GM23338 (cell line): ENCODE data around the gene SIMC1. TPM values are rescaled to one million over a fixed set of nuclear protein-coding genes. Genes with fewer than 3 reads are reported as not detected.
"Not testable (repeated sequence)": the region's sequence is repeated elsewhere in the genome, so short reads cannot be mapped to it uniquely, and the experiment has no call there.

Experiments used
- ATAC-seq: fragments of 200-7000 bp; cut with Tn5 transposase; 3 replicates; pipeline ENCODE4 v1.9.1; 2020
- DNase-seq: peaks from one replicate; pipeline ENCODE4 v3.0.0-alpha.2; 2015; ENCODE audit warnings: low spot score
- H2AFZ ChIP-seq: fragments of 200-600 bp; sonication (generic); 2 replicates; pipeline ENCODE4 v1.8.0; 2016; ENCODE audit warnings: antibody characterized with exemption, mild to moderate bottlenecking, moderate library complexity
- H3F3A ChIP-seq: fragments of 200-600 bp; sonication (generic); replicated peaks from 2 replicates; pipeline ENCODE4 v1.8.0; 2017; ENCODE audit warnings: antibody characterized with exemption, mixed run types, low read depth
- H3K27ac ChIP-seq: fragments of 200-600 bp; sonication (generic); 2 replicates; pipeline ENCODE4 v1.6.1; 2016; ENCODE audit warnings: low read depth
- H3K27me3 ChIP-seq: fragments of 200-600 bp; sonication (generic); 2 replicates; pipeline ENCODE4 v1.8.0; 2016; ENCODE audit warnings: mild to moderate bottlenecking, mixed run types, moderate library complexity; ENCODE audit not compliant: insufficient read depth
- H3K36me3 ChIP-seq: fragments of 200-600 bp; sonication (generic); 2 replicates; pipeline ENCODE4 v1.8.0; 2016; ENCODE audit warnings: mild to moderate bottlenecking; ENCODE audit not compliant: insufficient read depth
- H3K4me1 ChIP-seq: fragments of 200-600 bp; sonication (generic); 2 replicates; pipeline ENCODE4 v1.8.0; 2016; ENCODE audit warnings: mild to moderate bottlenecking, moderate library complexity; ENCODE audit not compliant: insufficient read depth
- H3K4me2 ChIP-seq: fragments of 200-600 bp; sonication (generic); 2 replicates; pipeline ENCODE4 v1.7.1; 2017; ENCODE audit warnings: mixed run types
- H3K4me3 ChIP-seq: fragments of 200-600 bp; sonication (generic); 2 replicates; pipeline ENCODE4 v1.6.1; 2016; ENCODE audit warnings: mixed run types
- H3K79me2 ChIP-seq: fragments of 200-600 bp; sonication (generic); replicated peaks from 2 replicates; pipeline ENCODE4 v1.8.0; 2017; ENCODE audit warnings: mild to moderate bottlenecking; ENCODE audit not compliant: insufficient read depth
- H3K9me2 ChIP-seq: fragments of 200-600 bp; sonication (generic); 2 replicates; pipeline ENCODE4 v1.8.0; 2017; ENCODE audit not compliant: insufficient read depth
- H4K20me1 ChIP-seq: fragments of 200-600 bp; sonication (generic); replicated peaks from 2 replicates; pipeline ENCODE4 v1.8.0; 2017; ENCODE audit warnings: mild to moderate bottlenecking; ENCODE audit not compliant: insufficient read depth
- H3K27ac Mint-ChIP-seq: 2 replicates; pipeline ENCODE4 v1.8.0; 2020; ENCODE audit warnings: inconsistent platforms, mild to moderate bottlenecking, moderate library complexity, mixed read lengths
- H3K27me3 Mint-ChIP-seq: 3 replicates; pipeline ENCODE4 v1.8.0; 2022; ENCODE audit warnings: low read depth, mild to moderate bottlenecking, moderate library complexity, mixed read lengths, inconsistent platforms; ENCODE audit not compliant: insufficient read depth, poor library complexity
- H3K36me3 Mint-ChIP-seq: 3 replicates; pipeline ENCODE4 v1.8.0; 2021; ENCODE audit warnings: low read depth, mild to moderate bottlenecking, inconsistent platforms, moderate library complexity, mixed read lengths
- H3K4me1 Mint-ChIP-seq: 3 replicates; pipeline ENCODE4 v1.8.0; 2020; ENCODE audit warnings: mild to moderate bottlenecking, inconsistent platforms, mixed read lengths
- H3K4me3 Mint-ChIP-seq: 3 replicates; pipeline ENCODE4 v1.8.0; 2021; ENCODE audit warnings: moderate library complexity, mild to moderate bottlenecking, inconsistent platforms, mixed read lengths
- H3K9me3 Mint-ChIP-seq: 3 replicates; pipeline ENCODE4 v1.8.0; 2020; ENCODE audit warnings: moderate library complexity, mild to moderate bottlenecking, inconsistent platforms, mixed read lengths
- polyA plus RNA-seq: library from polyadenylated mRNA; unstranded; fragments of >200 nt; fragmentation: Nextera tagmentation; extraction: Ambion mirVana; gene quantifications from 2 replicates; pipeline ENCODE4 v1.2.1, GENCODE V29; 2016
- total RNA-seq: library from RNA; depleted of rRNA; stranded (reverse); fragments of >200 nt; shearing (Covaris generic); gene quantifications from 2 replicates; pipeline ENCODE4 v1.2.3, GENCODE V29; 2014

The SIMC1 gene
- total and polyA plus RNA-seq, 2 experiments from 2014 or later: 9.4 to 14.6 TPM

DNA sequence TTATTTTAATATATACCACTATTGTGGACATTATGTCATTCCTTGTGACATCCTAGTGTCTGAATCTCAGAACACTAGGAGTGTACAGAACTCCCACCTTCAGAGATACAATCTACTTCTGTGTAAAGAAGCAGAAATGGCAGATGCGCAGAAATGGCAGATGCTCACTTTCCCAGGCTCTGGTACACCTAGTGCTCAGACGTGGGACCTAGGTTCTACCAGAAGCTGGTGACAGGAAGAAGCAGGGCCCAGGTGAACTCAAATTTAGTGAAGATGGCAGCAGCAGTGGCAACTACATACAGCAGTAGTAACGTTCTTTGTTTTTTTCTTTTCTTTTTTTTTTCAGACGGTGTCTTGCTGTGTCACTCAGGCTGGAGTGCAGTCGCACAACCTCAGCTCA is 22.5 kb downstream of the SIMC1 start:
- not testable (repeated sequence) for H3K4me3 Mint-ChIP-seq, H3K4me1 Mint-ChIP-seq, H3K79me2 ChIP-seq, H2AFZ ChIP-seq, H3K27ac ChIP-seq, H4K20me1 ChIP-seq, H3F3A ChIP-seq, ATAC-seq, DNase-seq, H3K36me3 ChIP-seq, H3K27ac Mint-ChIP-seq, H3K27me3 Mint-ChIP-seq, H3K4me3 ChIP-seq, H3K4me2 ChIP-seq, H3K9me2 ChIP-seq, H3K27me3 ChIP-seq, H3K4me1 ChIP-seq
- Mint-ChIP-seq H3K36me3 (peaks cover 27% of the 10 kb centered on the region), H3K9me3 (peaks cover 21% of the 10 kb centered on the region; the same call in 2 of the 3 replicates)

DNA sequence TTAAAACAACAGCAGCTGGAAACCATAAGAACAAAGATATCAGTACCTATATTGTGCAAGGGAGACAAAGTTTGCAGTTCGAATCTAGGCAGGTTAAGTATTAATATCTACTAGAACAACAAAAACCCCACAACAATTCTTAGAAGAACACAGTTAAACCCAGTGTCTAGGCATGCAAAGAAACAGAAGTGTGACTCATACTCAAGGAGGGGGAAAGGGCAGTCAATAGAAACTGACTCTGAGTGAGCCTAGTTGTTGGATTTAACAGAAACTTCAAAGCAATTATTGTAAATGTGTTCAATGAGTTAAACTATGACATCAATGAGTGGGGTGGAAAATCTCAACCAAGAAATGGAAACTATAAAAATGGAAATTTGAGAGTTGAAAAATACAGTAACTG is 28.2 kb downstream of the SIMC1 start:
- H3K4me3 ChIP-seq, H3K4me1 Mint-ChIP-seq, H2AFZ ChIP-seq, ATAC-seq, H3K27ac Mint-ChIP-seq, DNase-seq, H3F3A ChIP-seq, H3K9me2 ChIP-seq, H4K20me1 ChIP-seq, H3K4me3 Mint-ChIP-seq, H3K36me3 ChIP-seq, H3K27me3 Mint-ChIP-seq, H3K4me2 ChIP-seq, H3K4me1 ChIP-seq, H3K27ac ChIP-seq, H3K27me3 ChIP-seq, H3K79me2 ChIP-seq: not testable (repeated sequence)
- H3K9me3 Mint-ChIP-seq: peaks cover 21% of the 10 kb centered on the region; the same call in 2 of the 3 replicates
- peaks cover 41% of the 10 kb centered on the region for H3K36me3 Mint-ChIP-seq

DNA sequence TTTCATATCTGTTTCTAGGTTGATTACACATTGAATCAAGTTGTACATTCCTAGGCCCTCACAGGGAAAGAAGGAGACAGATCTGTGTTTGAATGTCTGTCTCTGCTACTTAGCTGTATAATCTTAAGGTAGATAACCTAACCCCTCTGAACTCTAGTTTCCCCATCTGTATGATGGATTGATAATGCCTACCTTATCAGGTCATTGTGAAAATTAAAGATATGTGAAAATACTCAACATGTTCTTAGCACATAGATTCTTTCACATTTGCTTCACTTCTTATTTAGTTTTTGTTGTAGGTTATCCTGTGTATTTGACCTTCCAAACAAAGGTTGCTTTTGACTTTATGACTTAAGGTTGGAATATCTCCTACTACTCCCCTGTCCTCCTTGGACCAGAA is 50.8 kb downstream of the SIMC1 start:
- not testable (repeated sequence) for H3K4me1 Mint-ChIP-seq, H3K36me3 ChIP-seq, H3K27ac ChIP-seq, H3K79me2 ChIP-seq, H3K4me3 Mint-ChIP-seq, ATAC-seq, DNase-seq, H3K4me2 ChIP-seq, H4K20me1 ChIP-seq, H3K27me3 Mint-ChIP-seq, H2AFZ ChIP-seq, H3K9me2 ChIP-seq, H3K27me3 ChIP-seq, H3F3A ChIP-seq, H3K4me1 ChIP-seq, H3K4me3 ChIP-seq, H3K27ac Mint-ChIP-seq
- Mint-ChIP-seq H3K9me3 (peaks cover 21% of the 10 kb centered on the region), H3K36me3 (peaks cover 16% of the 10 kb centered on the region)

DNA sequence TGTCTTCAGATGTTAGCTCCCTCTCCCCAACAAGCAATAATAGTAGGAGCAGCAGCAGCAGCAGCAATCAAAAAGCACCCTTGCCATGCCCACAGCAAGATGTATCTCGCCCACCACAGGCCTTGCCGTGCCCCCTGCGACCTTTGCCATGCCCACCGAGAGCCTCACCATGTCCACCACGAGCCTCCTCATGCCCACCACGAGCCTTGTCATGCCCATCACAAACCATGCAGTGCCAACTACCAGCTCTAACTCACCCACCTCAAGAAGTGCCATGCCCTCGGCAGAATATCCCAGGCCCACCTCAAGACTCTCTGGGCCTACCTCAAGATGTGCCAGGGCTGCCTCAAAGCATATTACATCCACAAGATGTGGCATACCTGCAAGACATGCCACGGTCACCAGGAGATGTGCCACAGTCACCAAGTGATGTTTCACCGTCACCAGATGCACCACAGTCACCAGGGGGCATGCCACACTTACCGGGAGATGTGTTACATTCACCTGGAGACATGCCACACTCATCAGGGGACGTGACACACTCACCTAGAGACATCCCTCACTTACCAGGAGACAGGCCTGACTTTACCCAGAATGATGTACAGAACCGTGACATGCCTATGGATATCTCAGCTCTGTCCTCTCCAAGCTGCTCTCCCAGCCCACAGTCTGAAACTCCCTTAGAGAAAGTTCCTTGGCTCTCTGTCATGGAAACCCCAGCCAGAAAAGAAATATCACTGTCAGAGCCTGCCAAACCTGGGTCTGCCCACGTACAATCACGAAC is 52.0 kb downstream of the SIMC1 start:
- ATAC-seq: not testable (repeated sequence)

DNA sequence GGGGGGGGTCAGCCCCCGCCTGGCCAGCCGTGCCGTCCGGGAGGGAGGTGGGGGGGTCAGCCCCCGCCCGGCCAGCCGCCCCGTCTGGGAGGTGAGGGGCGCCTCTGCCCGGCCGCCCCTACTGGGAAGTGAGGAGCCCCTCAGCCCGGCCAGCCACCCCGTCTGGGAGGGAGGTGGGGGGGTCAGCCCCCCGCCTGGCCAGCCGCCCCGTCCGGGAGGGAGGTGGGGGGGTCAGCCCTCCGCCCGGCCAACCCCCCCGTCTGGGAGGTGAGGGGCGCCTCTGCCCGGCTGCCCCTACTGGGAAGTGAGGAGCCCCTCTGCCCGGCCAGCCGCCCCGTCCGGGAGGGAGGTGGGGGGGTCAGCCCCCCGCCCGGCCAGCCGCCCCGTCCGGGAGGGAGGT is 67.1 kb downstream of the SIMC1 start:
- H3K4me2 ChIP-seq, DNase-seq, H3K36me3 ChIP-seq, H3K4me1 Mint-ChIP-seq, H4K20me1 ChIP-seq, H3K79me2 ChIP-seq, H3K27ac Mint-ChIP-seq, H3K4me1 ChIP-seq, ATAC-seq, H3K27ac ChIP-seq, H3K9me2 ChIP-seq, H3K27me3 ChIP-seq, H3K4me3 Mint-ChIP-seq, H3K27me3 Mint-ChIP-seq, H2AFZ ChIP-seq, H3F3A ChIP-seq, H3K4me3 ChIP-seq: not testable (repeated sequence)
- peaks cover 60% of the 10 kb centered on the region for H3K36me3 Mint-ChIP-seq
- peaks cover 31% of the 10 kb centered on the region for H3K9me3 Mint-ChIP-seq

More for the DNA sequence above, 52.0 kb downstream of the SIMC1 start:
- not testable (repeated sequence) for H2AFZ ChIP-seq, H3K4me2 ChIP-seq, H3K9me2 ChIP-seq, H3F3A ChIP-seq, H3K4me3 ChIP-seq, H3K27ac ChIP-seq, H4K20me1 ChIP-seq, H3K27ac Mint-ChIP-seq, H3K4me1 ChIP-seq, H3K79me2 ChIP-seq, H3K27me3 Mint-ChIP-seq, DNase-seq, H3K36me3 ChIP-seq, H3K4me3 Mint-ChIP-seq, H3K4me1 Mint-ChIP-seq, H3K27me3 ChIP-seq
- H3K36me3 Mint-ChIP-seq: peaks cover 11% of the 10 kb centered on the region; the same call in 2 of the 3 replicates
- H3K9me3 Mint-ChIP-seq: peaks cover 11% of the 10 kb centered on the region
